ENCODE measurements around the gene DDIT3. TPM values are rescaled to one million over a fixed set of nuclear protein-coding genes. Genes with fewer than 3 reads are reported as not detected.

Gene DDIT3
- total and polyA plus RNA-seq, 2 of the 8 experiments (the other 6 are each of a cell fraction or from before 2014, with no cell fraction given): 4.9 to 5.7 TPM

- H3K14ac ChIP-seq (ENCODE audit: insufficient read length): no peak overlapping the region
- FAIRE-seq (no peak), DNase-seq (ENCODE audit: low read depth in 1 of 2, low spot score in 2 of 2) (no peak)
- H2BK12ac ChIP-seq (ENCODE audit: low read depth, low read length): no peak overlapping the region
- no peak overlapping the region for H2AK5ac ChIP-seq (ENCODE audit: low read depth, low read length)
- no peaks in the 10 kb centered on the region for H4K20me1 ChIP-seq (replicated peaks in 1 of 2; ENCODE audit: control insufficient read depth in 1 of 2, insufficient read depth in 2 of 2, low read length in 2 of 2)
- H4K91ac ChIP-seq (replicated peaks; ENCODE audit: insufficient read length, low read length): no peak overlapping the region
- POLR2A ChIA-PET (ENCODE audit: partially characterized antibody): no interaction called here
- H3K9ac ChIP-seq (replicated peaks in 1 of 4; ENCODE audit: extremely low read depth in 1 of 4, low read depth in 3 of 4, low read length in 3 of 4): no peak overlapping the region
- H3K18ac ChIP-seq (ENCODE audit: extremely low read depth, low read length): no peak overlapping the region
- no peak overlapping the region for H3K4me2 ChIP-seq (ENCODE audit: insufficient read depth in 1 of 2, low read depth in 2 of 2, low read length in 2 of 2)
- H3K4me1 ChIP-seq (replicated peaks in 1 of 4; ENCODE audit: control insufficient read depth in 3 of 4, insufficient read depth in 4 of 4, low read length in 3 of 4): peaks cover 0 to 7% (median 2%) of the 10 kb centered on the region in 4 experiments; a peak in 6 of 7 replicates
- no peak overlapping the region for H2BK20ac ChIP-seq (ENCODE audit: low read length)
- H3K27ac ChIP-seq (ENCODE audit: low read depth, low read length): no peak overlapping the region
- H3K56ac ChIP-seq (replicated peaks; ENCODE audit: insufficient read length, low read depth, low read length): no peak overlapping the region
- no peak overlapping the region for H3K4ac ChIP-seq (replicated peaks; ENCODE audit: insufficient read length, low read depth, low read length)
- H2BK15ac ChIP-seq (ENCODE audit: low read length): no peak overlapping the region
- H3K9me3 ChIP-seq (ENCODE audit: insufficient read depth in 2 of 2, low read depth in 1 of 2, low read length in 1 of 2): no peaks in the 10 kb centered on the region
- H2BK120ac ChIP-seq (replicated peaks; ENCODE audit: low read depth, low read length): no peak overlapping the region
- no peak overlapping the region for H4K5ac ChIP-seq (ENCODE audit: insufficient read length, low read depth, low read length)
- no peak overlapping the region for H2AFZ ChIP-seq (ENCODE audit: low read length)
- peaks cover 8% of the 10 kb centered on the region; the same call in 1 of the 2 replicates for H3K79me1 ChIP-seq (ENCODE audit: low read depth, low read length)
- TF ChIP-seq EGR1 (IDR thresholded peaks at IDR 0.05; ENCODE audit: borderline replicate concordance, low read depth, low read length) (no peak), BCL11A (IDR thresholded peaks at IDR 0.05; ENCODE audit: low read depth in 2 of 2, low read length in 2 of 2) (no peak)
- H2BK5ac ChIP-seq (ENCODE audit: low read depth, low read length): no peak overlapping the region
- CTCF ChIA-PET (ENCODE audit: partially characterized antibody): interaction anchor here (0.7 to 25.1 kb wide), 5 partner anchors 10 to 260 kb away, joined by 3 to 441 read pairs (median 4); partner anchors contain the start of genes GLI1 and INHBE
- H4K8ac ChIP-seq (ENCODE audit: extremely low read depth, insufficient read depth, low read length): no peak overlapping the region
- H3K4me3 ChIP-seq (ENCODE audit: extremely low read depth in 1 of 4, insufficient read depth in 2 of 4, low read depth in 3 of 4, low read length in 4 of 4): no peak overlapping the region
- H3K27me3 ChIP-seq (replicated peaks in 1 of 4; ENCODE audit: control insufficient read depth in 3 of 4, extremely low read depth in 1 of 4, insufficient read depth in 3 of 4, low read length in 3 of 4): no peaks in the 10 kb centered on the region
- H3K23me2 ChIP-seq (ENCODE audit: low read depth, low read length): peaks cover 5% of the 10 kb centered on the region; the same call in 1 of the 2 replicates
- no peak overlapping the region for H3K23ac ChIP-seq (ENCODE audit: insufficient read length)
- H3K36me3 ChIP-seq (ENCODE audit: control insufficient read depth in 2 of 4, insufficient read depth in 4 of 4, low read length in 3 of 4): peaks cover 5 to 19% (median 17%) of the 10 kb centered on the region in 4 experiments
- H3K79me2 ChIP-seq (ENCODE audit: control insufficient read depth in 1 of 2, insufficient read depth in 2 of 2, low read length in 2 of 2): peaks cover 14 to 25% of the 10 kb centered on the region in 2 experiments
Observed at GRCh38 chr12:57485695-57486094, 34.6 kb downstream of the DDIT3 start.

All from H1 (cell line).